Natural killer cell (primary cell): ENCODE measurements around the gene MYOM1. TPM values are rescaled to one million over a fixed set of nuclear protein-coding genes. Genes with fewer than 3 reads are reported as not detected.

Source experiments
- ATAC-seq, 3 donors: fragments of 150-1000 bp in 2 of 3; fragments of 200-7000 bp in 1 of 3; cut with Tn5 transposase; 1 replicate in 1 of 3; 2 replicates in 2 of 3; pipeline ENCODE4 v1.10.0; 2021; ENCODE audit warnings: mild to moderate bottlenecking in 2 of 3, moderate library complexity in 2 of 3
- DNase-seq, 2 donors: peaks; one replicate each; pipeline versions ENCODE4 v3.0.0 to v3.0.0-alpha.2; 2013 to 2021; ENCODE audit warnings: mixed read lengths in 1 of 2
- H3K27ac ChIP-seq: one replicate; pipeline ENCODE4 v1.5.1; 2013; ENCODE audit warnings: mild to moderate bottlenecking, low read length
- H3K27me3 ChIP-seq: one replicate; pipeline ENCODE4 v1.6.1; 2013; ENCODE audit warnings: low read length; ENCODE audit not compliant: control insufficient read depth, insufficient read depth
- H3K36me3 ChIP-seq: one replicate; pipeline ENCODE4 v1.6.1; 2013; ENCODE audit warnings: low read length; ENCODE audit not compliant: control insufficient read depth, insufficient read depth
- H3K4me1 ChIP-seq: one replicate; pipeline ENCODE4 v1.6.1; 2013; ENCODE audit warnings: low read length; ENCODE audit not compliant: control insufficient read depth, insufficient read depth
- H3K4me3 ChIP-seq: one replicate; pipeline ENCODE4 v1.5.1; 2013; ENCODE audit warnings: low read length
- H3K9me3 ChIP-seq: one replicate; pipeline ENCODE4 v1.6.1; 2013; ENCODE audit warnings: low read length; ENCODE audit not compliant: control insufficient read depth, insufficient read depth
- H3K27ac Mint-ChIP-seq, 2 donors: one replicate each; pipeline ENCODE4 v1.8.0; 2022; ENCODE audit warnings: mild to moderate bottlenecking in 2 of 2, mixed read lengths in 2 of 2, moderate library complexity in 1 of 2
- H3K27me3 Mint-ChIP-seq, 2 donors: one replicate each; pipeline ENCODE4 v1.8.0; 2022; ENCODE audit warnings: low read depth in 2 of 2, mixed read lengths in 2 of 2
- H3K36me3 Mint-ChIP-seq: one replicate; pipeline ENCODE4 v1.8.0; 2022; ENCODE audit warnings: mixed read lengths
- H3K4me1 Mint-ChIP-seq, 2 donors: one replicate each; pipeline ENCODE4 v1.8.0; 2022; ENCODE audit warnings: mixed read lengths in 2 of 2
- H3K4me3 Mint-ChIP-seq: one replicate; pipeline ENCODE4 v1.8.0; 2022; ENCODE audit warnings: mild to moderate bottlenecking, moderate library complexity, mixed read lengths
- H3K9me3 Mint-ChIP-seq, 2 donors: one replicate each; pipeline ENCODE4 v1.8.0; 2022; ENCODE audit warnings: mixed read lengths in 2 of 2
- CTCF ChIP-seq: fragments of 200-600 bp; IDR thresholded peaks from one replicate; pipeline ENCODE4 v1.8.0; 2022; ENCODE audit warnings: antibody characterized with exemption
- WGBS: methylation state at CpG from one replicate; pipeline ENCODE4 v1.1.7; 2013; ENCODE audit warnings: missing lambda C conversion rate; ENCODE audit not compliant: insufficient coverage; 5-methylcytosine and 5-hydroxymethylcytosine counted together
- intact Hi-C: fragments of 100-400 bp; cut with micrococcal nuclease; formaldehyde crosslinking; loops from one replicate; pipeline ENCODE4 v1.14.2; 2022
- total RNA-seq, 4 donors: library from RNA; stranded (reverse); fragments of 120-200 nt in 1 of 4; gene quantifications; one replicate each; pipeline versions ENCODE4 v1.2.3 to v1.2.4, GENCODE V29; 2013 to 2022

Gene MYOM1
- total RNA-seq, 3 donors from 2014 or later (not counting 1 experiment from before 2014, with no cell fraction given), result 1.7 to 5.8 (median 3.0) TPM

- ATAC-seq, result no peak
- intact Hi-C loops, result no loop called here
Measured at GRCh38 chr18:3148930-3149535, 70.7 kb downstream of the MYOM1 start.

GRCh38 chr18:3147935-3148554 lies 71.7 kb downstream of the MYOM1 start:
- Histone ChIP-seq H3K4me1 (peaks cover 3% of the 10 kb centered on the region), H3K36me3 (no peaks in the 10 kb centered on the region), H3K27ac (no peak overlapping the region), H3K9me3 (no peaks in the 10 kb centered on the region), H3K4me3 (no peak overlapping the region), H3K27me3 (no peaks in the 10 kb centered on the region)
- DNase-seq, result no peak
- no peak for TF ChIP-seq CTCF
- no peak for ATAC-seq
- Mint-ChIP-seq H3K4me3 (no peak overlapping the region), H3K27me3 (no peaks in the 10 kb centered on the region), H3K36me3 (peaks cover 3% of the 10 kb centered on the region), H3K4me1 (peaks cover 0 to 4% of the 10 kb centered on the region in 2 donors), H3K27ac (no peak overlapping the region), H3K9me3 (no peaks in the 10 kb centered on the region)
- 89% methylated on average over 8 of the region's 8 CpGs for WGBS
- intact Hi-C loops, result no loop called here

More at GRCh38 chr18:3148930-3149535, 70.7 kb downstream of the MYOM1 start:
- Histone ChIP-seq H3K27me3 (no peaks in the 10 kb centered on the region), H3K4me3 (no peak overlapping the region), H3K36me3 (no peaks in the 10 kb centered on the region), H3K4me1 (peaks cover 3% of the 10 kb centered on the region), H3K27ac (no peak overlapping the region), H3K9me3 (no peaks in the 10 kb centered on the region)
- no peak for TF ChIP-seq CTCF
- Mint-ChIP-seq H3K36me3 (no peaks in the 10 kb centered on the region), H3K4me1 (peaks cover 0 to 4% of the 10 kb centered on the region in 2 donors), H3K9me3 (no peaks in the 10 kb centered on the region), H3K4me3 (no peak overlapping the region), H3K27me3 (no peaks in the 10 kb centered on the region), H3K27ac (no peak overlapping the region)
- 70% methylated on average over 3 of the region's 4 CpGs for WGBS
- DNase-seq, result no peak

- peaks cover 4% of the 10 kb centered on the region for H3K9me3 ChIP-seq
- Mint-ChIP-seq H3K4me1 (no peaks in the 10 kb centered on the region), H3K36me3 (peaks cover 10% of the 10 kb centered on the region), H3K27ac (no peak overlapping the region), H3K9me3 (peaks cover 4 to 6% of the 10 kb centered on the region in 2 donors), H3K4me3 (no peak overlapping the region), H3K27me3 (peaks cover 0 to 6% of the 10 kb centered on the region in 2 donors)
- H3K27me3 ChIP-seq, result no peaks in the 10 kb centered on the region
- no peak overlapping the region for H3K4me3 ChIP-seq
- intact Hi-C loops, result no loop called here
- 93% methylated on average over 8 of the region's 10 CpGs for WGBS
- no peaks in the 10 kb centered on the region for H3K4me1 ChIP-seq
- no peak for TF ChIP-seq CTCF
- no peak for ATAC-seq
- DNase-seq, result no peak
- no peak overlapping the region for H3K27ac ChIP-seq
- H3K36me3 ChIP-seq, result no peaks in the 10 kb centered on the region
Measured at GRCh38 chr18:3140986-3141639, 78.7 kb downstream of the MYOM1 start.
